Tongue (tissue), 2 donors: Measurements from ENCODE around the gene OTOS. TPM values are rescaled to one million over a fixed set of nuclear protein-coding genes. Genes with fewer than 3 reads are reported as not detected.

Experiments used
- DNase-seq: peaks from one replicate; pipeline ENCODE4 v3.0.0-alpha.2; 2015
- total RNA-seq: library from RNA; depleted of rRNA; stranded (reverse); fragments of >200 nt; gene quantifications from one replicate; pipeline ENCODE4 v1.2.3, GENCODE V29; 2014

The OTOS gene
- total RNA-seq, 1 donor from 2014 or later = not detected

DNA sequence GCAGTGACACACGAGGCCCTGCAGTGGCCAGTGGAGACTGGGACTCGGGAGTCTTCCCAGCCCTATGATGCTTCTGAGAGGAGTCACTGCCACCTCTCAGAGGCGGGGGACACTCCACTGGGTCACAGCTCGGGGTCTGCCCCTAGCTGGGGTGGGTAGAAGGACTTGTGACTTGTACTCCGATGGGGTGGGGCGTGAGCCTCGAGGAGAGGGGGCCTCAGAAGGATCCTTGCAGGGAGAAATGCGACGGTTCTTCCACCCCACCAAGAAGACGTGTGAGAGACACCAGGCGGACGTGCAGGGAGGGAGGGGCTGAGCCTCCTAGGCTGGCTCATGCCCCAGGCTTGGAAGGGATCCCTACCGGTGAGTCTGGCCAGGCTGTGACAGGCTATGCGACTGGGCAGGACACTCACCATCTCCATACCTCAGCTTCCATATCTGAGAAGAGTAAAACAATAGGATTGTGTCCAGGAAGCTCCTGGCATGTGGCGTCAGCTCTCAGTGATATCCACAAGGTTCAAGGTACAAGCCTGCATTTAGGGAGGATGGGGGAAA lies 11.1 kb upstream of the OTOS start:
- DNase-seq = no peak

DNA sequence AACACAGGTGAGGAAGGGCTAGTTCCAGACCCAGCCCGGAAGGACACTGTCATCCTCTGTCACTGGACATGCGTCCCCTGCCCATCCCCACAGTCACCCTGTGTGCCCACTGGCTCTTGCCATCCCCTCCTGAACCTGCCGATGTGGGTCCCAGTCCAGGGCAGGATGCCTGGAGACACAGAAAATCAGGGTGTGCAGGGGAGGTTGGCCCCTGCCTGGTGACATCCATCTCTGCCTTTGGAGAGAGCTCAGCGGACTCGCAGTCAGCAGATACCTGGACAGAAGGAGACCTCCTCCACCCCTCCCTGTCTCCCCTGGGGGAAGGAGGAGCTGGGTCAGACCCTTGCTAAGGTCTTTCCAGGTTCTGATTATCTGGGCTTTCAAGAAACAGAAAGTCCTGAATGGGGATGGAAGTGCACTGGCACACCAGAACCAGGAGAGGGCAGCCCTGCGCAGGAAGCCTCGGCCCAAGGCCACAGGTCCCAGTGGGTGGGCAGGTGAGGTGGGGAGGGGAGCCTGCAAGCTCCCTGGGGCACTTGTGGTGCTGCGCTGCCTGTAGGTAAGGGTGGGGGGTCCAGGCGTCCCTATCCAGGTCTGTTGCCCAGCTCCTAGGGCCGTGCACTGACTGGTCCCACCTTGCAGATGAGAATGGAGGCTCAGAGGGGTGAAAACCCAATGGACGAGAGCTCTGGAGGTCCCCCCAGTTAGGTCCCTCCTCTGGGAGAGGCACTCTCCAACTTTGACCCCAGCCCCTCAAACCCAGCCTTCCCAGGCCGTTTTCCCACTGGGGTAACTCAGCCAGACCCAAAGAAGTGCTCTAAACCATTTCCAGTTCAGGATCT lies 9.7 kb upstream of the OTOS start:
- DNase-seq = peak; percentile 54

DNA sequence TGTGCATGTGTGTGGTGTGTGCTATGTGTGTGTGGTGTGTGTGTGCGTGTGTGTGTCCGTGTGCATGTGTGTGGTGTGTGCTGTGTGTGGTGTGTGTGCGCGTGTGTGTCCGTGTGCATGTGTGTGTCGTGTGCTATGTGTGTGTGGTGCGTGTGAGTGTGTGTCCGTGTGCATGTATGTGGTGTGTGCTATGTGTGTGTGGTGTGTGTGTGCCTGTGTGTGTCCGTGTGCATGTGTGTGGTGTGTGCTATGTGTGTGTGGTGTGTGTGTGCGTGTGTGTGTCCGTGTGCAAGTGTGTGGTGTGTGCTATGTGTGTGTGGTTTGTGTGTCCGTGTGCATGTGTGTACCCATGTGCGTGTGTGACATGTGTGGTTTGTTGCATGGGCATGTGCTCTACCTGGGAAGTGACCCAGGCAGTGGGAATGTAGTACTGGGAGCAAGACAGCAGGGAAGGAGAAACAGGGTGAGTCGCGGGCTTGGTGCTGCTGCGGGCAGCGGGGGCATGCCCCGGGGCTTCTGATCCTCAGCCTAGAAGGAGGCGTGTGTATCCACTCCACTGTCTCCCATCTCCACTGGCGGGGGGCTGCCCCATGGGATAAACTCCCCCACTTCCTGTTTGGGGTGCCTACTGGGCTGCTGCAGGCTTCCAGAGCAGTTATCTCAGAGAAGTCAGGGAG lies 7.6 kb upstream of the OTOS start:
- DNase-seq = no peak

DNA sequence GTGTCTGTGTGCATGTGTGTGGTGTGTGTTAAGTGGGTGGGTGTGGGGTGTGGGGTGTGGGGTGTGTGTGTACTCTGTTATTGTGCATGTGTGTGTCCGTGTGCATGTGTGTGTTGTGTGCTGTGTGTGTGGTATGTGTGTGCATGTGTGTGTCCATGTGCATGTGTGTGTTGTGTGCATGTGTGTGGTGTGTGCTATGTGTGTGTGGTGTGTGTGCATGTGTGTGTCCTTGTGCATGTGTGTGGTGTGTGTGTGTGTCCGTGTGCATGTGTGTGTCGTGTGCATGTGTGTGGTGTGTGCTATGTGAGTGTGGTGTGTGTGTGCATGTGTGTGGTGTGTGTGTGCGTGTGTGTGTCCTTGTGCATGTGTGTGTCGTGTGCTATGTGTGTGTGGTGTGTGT lies 6.9 kb upstream of the OTOS start:
- DNase-seq = no peak

DNA sequence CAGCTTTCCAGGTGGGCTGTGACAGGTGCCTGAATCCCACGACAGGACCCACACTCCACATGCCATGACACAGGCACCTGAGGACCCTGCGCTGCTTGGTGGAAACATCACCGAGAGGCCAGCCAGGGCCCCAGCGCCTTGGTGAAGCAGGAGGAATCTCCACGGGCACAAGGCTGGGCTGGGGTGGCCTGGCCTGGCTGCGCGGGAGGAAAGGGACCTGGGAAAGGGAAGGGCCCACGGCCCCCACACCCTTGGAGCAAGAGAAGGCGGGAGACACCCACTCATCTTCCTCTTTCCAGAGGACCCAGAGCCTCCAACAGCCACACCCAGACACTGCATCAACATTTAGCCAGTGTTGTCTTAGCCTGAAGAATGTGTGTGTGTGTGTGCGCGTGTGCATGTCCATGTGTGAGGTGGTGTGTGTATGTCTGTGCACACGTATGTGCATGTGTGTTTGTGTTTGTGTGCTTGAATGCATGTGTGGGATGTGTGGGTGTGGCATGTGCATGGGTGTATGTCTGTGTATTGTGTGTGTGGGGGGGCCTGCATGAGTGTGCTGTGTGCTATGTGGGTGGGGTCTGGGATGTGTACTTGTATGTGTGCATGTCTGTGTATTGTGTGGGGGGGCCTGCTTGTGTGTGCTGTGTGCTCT lies 6.3 kb upstream of the OTOS start:
- no peak for DNase-seq

DNA sequence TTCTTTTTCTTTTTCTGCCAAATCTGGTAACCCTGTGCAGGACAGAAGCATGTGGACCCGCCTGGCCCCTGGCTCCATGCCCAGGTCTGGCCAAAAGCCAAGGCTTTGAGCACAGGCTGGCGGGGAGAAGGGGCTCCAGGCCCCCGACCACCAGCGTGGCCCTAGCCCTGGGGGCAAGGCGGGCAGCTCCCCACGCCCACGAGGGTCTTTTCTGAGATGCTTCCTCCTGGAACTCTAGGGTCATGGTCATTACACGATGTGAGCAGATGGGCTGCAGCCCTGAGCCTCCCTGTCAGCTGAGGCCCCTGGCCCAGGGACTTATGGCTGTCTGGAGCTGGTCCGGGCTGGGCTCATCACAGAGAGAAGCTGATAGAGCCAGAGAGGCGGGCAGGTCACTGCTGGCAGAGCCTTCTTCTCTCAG lies 5.7 kb upstream of the OTOS start:
- peak; percentile 30 for DNase-seq

DNA sequence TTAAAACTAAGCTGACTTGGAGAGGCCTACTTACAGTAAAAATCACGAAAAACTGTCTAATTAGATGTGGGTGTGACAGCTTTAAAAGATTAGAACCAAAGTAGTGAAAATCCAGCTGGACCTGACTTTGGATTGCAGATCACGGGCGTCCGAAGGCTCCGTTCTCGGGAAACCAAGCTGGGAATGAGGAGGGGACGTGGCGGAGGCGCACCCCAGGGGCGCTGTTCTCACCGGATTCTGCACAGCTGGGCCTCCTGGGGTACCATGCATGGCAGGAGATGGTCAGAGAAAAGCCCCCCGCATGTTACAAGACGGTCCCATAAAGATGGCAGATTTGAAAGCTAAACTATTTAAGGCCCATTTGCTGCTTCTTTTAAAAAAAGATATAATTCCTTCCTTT lies 5.0 kb upstream of the OTOS start:
- DNase-seq = no peak

DNA sequence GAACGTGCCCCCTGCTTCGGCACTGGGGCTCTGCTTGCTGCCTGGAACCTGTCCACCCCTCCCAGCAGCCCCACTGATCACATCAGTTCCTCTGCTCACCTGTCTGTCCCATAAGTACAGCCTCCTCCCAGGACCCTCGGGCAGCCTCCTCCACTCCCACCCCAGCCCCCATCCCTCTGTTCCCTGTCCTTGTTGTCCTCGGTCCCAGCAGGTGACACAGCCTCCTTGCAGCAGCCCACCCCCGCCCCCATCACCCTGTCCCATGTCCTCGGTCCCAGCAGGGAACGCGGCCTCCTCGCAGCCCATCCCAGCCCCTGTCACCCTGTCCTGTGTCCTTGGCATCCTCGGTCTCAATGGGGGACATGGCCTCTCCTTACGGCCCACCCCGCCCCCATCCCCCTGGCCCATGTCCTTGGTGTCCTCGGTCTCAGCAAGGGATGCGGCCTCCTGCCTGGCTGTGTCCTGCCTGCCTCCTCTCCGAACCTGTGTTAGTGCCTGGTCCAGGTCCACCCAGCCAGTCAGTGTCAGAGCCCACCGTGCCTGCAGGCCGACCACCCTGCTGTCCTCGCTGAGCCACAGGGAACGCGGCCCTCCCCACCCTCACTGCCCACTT lies 4.3 kb upstream of the OTOS start:
- no peak for DNase-seq

DNA sequence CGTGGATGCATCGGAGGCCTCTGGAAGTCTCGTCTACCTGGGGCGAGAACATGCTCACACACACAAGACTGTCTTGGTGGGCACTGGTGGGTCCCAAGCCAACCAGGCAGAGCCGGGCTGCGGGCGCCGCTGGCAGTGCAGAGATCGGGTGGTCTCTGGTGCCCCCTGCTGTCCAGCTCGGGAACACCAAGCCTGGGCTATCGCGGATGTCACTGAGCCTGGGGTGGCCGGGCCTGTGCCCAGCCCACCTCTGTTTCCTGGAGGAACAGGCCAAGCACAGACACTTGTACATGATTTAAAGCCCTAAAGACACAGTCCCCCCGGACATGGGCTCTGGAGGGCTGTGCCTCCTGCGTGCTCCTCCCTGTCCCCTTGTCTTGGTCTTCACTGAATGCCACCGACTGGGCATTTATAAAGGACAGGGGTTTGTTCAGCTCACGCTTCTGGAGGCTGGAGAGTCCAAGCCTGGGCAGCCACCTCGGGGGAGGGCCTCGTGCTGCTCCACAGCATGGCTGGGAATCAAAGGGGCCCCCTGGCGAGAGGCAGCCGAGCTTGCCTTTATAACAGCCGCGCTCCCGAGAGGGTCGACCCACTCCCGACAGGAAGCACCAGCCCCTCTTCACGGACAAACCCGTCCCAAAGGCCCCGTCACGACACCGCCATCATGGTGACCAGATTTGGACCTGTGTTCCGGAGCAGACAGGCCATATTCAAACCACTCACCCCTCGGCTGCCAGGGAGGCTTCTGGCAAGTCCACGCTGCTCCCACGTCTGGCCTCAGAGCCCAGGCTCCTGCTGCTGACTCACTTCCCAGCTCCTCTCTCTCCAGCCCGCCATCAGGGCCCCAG lies 3.6 kb upstream of the OTOS start:
- DNase-seq = peak; percentile 84

DNA sequence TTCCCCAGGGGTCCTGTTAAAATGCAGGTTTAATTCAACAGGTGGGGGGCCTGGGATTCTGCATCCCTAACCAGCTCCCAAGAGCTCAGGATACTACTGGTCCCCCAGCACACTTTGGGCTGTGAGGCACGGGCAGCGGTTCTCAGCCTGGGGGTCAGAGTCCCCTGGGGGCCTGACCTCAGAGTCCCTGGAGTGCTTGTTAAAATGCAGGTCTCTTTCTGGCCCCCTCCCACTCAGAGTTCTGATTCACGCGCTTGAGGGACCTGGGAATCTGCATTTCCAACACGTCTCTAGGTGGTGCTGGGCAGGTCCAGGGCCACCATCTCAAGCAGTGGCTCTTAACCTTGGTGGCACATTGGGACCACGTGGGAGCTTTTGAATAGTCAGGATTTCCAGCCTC lies 2.8 kb upstream of the OTOS start:
- DNase-seq = no peak

DNA sequence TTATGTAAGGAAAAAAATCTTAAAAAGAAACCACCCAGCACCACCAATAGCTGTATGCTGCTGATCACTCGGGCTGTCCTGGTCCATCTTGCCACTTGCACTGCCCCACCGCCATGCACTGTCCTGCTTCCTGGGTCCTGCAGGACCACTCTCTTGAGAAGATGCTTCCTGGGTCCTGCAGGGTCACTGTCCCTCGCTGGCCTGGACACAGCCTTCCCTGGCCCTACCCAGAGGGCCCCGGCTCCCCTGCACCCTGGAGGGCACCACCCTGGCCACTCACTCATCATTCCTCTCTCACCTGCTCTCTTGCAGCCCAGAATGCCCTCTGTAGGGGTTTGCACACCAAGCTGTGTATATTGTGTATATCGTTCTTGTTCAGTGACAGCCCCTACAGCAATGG lies 2.4 kb upstream of the OTOS start:
- DNase-seq = no peak

DNA sequence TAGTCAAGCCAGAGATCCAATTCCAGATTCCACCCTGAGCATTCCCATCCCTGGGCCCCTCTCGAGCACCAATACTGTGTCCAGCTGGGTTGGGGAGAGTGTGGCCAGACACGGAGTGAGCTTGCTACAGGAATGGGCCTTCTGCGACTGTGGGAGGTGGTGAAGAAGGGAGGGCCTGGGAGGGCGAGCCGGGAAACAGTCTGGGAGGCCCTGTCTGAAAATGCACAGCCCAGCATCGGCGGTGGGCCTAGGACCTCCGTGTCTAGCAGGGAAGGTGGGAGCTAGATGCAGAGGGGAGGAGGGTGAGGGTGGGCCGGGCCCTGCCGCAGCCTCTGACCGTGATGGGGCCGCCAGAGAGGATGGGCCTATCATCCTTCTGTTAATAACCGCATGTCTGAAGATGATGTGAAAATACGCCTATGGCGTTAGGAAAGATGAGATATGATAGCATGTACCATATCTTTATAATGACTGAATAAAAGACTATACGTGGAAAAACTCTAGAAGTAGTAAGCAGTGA lies 1.9 kb upstream of the OTOS start:
- no peak for DNase-seq

DNA sequence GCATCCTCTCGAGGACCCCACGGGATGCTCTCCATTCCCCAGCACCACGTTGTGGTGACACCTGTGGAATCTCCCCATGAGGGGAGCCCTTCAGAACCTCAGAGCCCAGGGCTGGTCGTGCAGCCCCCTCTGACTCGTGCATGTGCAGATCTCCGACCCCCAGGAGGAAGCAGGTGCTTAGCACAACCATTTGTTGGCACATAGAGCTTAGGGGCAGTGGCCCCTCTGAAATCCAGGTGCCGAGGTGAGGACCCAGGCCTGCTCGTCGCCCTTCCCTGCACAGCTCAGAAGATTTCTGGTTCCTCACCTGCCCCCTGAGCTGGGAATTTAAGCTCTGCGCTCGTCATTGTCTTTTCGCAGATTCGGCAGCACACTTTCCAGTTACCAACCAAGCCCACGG lies 1.3 kb upstream of the OTOS start:
- no peak for DNase-seq

DNA sequence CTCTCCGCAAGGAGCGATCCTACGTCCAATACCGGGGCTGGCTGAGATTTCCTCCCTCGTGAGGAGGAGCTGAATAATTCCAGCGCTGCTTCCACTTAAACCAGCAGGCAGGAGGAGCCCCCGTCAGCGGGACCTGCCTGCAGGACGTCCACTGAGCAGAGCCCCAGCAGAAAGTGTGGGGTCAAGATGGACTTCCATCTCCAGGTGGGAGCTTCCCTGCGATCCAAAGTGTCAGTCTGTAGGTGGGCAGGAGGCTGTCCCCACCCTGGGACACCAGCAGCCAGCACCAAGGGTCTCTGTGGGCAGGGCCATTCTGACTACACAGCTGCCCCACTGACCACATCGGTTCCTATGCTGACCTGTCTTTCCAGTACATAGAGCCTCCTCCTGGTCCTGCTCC lies 462 bp upstream of the OTOS start:
- no peak for DNase-seq

DNA sequence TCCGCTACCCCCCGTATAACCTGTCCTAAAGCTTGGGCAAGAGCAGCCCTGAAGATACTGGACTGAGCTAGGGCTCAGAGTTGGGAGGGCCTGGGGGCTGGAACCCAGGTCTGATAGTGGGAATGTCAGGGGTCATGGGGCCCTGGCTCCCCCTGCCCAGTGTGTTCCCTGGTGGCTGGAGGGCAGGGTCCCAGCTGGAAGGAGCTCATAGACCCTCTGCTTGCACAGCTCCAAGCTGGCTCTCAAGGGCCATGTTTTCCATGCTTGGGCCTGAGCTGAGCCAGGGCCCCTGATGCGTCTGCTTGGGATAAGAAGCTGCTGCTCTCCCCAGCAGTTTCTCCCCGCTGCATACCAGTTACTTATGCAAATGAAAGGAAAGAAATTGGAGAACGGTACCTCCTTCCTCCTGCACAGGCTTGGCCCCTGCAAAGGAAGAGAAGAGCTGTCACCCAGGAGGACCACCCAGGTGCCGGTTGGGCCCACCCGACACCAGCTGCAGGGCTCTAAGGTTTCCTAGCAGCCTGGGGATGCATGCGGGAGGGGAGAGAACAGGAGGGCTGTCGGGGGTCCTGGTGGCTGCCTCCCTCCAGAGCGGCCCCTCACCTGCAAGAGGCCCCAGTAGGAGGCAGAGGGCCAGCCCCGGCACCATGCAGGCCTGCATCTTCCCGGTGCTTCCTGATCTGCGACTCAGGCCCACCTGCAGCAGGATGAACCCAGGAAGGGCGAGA lies 628 bp downstream of the OTOS start:
- DNase-seq = peak; percentile 35

DNA sequence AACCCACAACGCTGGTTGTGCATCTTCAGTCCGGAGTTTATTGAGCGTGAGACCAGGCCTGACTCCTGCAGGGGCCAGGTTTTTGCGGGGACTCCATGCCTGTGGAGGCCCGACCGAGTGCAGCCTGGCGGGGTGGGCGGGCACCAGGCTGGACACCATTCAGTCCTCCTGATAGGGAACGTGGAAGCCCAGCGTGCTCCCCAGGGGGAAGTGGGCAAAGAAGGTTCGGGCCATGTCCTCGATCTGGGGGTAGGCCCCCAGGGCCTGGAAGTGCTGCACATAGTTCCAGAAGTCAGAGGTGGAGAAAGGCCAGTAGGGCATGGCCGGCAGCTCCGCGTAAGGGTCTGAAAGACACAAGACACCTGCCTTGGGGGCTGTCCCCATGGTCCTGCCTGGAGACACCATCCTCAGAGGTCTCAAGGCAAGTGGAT lies 1.4 kb downstream of the OTOS start:
- DNase-seq = no peak

DNA sequence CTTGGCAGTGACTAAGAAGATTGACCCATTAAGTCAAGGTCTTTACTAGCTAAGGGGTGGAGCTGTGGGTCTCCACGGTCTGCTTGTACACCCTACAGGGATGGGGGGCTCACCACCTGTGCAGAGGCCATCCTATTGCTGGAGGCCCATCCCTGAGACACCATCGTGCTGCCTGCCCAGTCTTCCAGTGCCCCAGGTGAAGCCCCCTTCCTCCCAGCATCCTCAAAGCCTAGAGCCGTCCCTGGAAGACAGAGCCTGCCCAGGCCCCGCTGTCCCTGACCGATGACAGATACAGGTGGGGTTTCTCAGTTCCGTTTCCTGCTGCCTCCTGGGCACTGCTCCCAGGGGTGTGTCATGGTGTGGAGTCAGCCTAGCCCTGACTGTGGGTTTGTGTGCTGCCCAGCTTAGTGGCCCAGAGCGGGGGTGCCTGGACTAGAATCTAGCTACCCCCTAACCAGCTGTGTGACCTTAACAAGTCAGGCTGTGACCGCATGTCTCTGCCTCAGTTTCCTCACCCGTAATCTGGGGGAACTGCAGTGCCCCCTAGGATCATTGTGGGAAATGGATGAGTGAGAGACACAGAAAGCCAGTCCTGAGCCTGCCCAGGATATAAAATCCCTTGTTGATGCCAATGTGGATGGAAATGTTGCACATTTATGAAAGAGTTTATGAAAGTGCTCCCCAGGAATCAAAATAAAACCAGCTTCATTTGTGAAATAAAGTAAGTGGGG lies 2.0 kb downstream of the OTOS start:
- no peak for DNase-seq

DNA sequence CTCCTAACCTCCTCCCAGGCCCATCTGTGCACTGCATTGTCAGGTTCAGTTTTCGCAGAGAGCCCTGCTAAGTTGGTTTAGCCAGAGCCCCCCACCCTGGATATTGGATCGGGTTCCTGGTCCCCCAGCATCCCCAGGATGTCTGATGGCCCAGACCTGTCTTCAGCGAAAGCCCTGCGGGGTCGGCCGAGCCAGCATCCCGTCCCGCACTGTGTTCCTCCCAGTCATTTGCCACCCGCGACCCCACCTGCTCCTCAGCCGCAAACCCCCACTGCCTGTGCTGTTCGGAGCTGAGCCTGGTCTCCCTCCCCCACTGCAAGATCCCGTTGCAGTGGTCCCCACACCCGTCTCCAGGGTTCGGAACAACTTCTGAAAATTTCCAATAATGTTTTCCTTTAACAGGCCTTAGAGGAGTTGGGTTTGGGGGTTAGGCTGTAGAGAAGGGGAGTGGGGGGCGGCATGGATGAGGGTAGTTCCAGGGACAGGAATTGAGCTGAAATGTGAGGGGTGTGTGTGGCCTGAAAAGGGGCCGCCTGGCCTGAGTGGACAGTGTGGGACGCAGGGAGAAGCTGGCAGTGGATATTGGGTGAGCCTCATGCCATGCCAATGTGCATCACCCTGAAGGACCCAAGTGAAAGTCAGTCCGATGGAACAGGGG lies 2.7 kb downstream of the OTOS start:
- DNase-seq = no peak

DNA sequence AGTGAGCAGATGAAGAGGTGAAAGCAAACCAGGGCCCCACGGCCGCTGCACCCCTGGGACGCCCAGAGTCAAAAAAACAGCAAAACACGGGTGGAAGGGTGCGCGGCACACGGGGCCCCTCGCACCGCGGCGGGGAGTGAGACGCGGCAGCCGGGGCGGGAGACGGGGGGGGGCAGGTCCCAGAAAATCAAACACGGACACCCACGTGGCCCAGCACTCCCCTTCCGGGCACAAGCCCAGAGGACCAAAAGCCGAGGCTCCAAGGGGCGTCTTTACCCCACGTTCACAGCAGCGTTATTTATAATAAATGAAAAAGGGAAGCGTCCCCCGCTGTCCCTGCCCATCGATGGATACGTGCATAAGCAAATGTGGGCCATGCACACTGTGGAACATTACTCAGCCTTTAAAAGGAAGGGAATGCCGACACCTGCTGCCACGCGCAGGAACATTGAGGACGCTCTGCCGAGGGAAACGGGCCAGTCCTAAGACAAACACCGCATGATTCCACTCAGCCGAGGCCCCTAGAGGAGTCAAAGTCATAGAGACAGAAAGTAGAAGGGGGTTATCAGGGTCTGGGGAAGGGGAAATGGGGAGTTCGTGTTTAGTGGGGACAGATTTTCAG lies 3.7 kb downstream of the OTOS start:
- no peak for DNase-seq
